SK-N-MC (cell line): ENCODE results near the gene MLN.

Source experiments
- EZH2 ChIP-seq: fragments of 200-600 bp; sonication (generic); IDR thresholded peaks from one replicate; pipeline ENCODE4 v1.6.1; 2017; ENCODE audit warnings: antibody characterized with exemption
- FOXP2 ChIP-seq: optimal IDR thresholded peaks from 2 replicates; pipeline ENCODE3; 2011; ENCODE audit warnings: mild to moderate bottlenecking, moderate library complexity; ENCODE audit not compliant: insufficient read depth; ENCODE audit errors: extremely low read length, control extremely low read depth
- POLR2AphosphoS5 ChIP-seq: IDR thresholded peaks from 2 replicates; pipeline ENCODE4 v1.6.1; 2012; ENCODE audit warnings: mild to moderate bottlenecking, low read depth, low read length, borderline replicate concordance

GRCh38 chr6:33808641-33809180 lies 4.9 kb upstream of the MLN start:
- no peak for TF ChIP-seq POLR2AphosphoS5
- TF ChIP-seq EZH2 = no peak
- no peak for TF ChIP-seq FOXP2
